GM19099 (cell line): ENCODE measurements around the gene KCNJ3.

Experiments
- POLR2A ChIP-seq: IDR thresholded peaks from 3 replicates; pipeline ENCODE4 v1.6.1; 2011; ENCODE audit warnings: low read depth; ENCODE audit not compliant: insufficient read length; ENCODE audit errors: extremely low read depth

Gene KCNJ3

GRCh38 chr2:154698296-154698720 is at the start of gene KCNJ3:
KCNJ3 (plus strand) TSS chr2:154698695; CDS start chr2:154698776, 81 bp downstream.
- no peak for TF ChIP-seq POLR2A

- no peak for TF ChIP-seq POLR2A
Observed at GRCh38 chr2:154655499-154655898, 43.0 kb upstream of the KCNJ3 start.

- no peak for TF ChIP-seq POLR2A
Observed at GRCh38 chr2:154658854-154659253, 39.6 kb upstream of the KCNJ3 start.

- no peak for TF ChIP-seq POLR2A
Observed at GRCh38 chr2:154664248-154664647, 34.2 kb upstream of the KCNJ3 start.

GRCh38 chr2:154670083-154670482 is 28.4 kb upstream of the KCNJ3 start:
- no peak for TF ChIP-seq POLR2A

GRCh38 chr2:154673694-154674093 is 24.8 kb upstream of the KCNJ3 start:
- TF ChIP-seq POLR2A: no peak

- TF ChIP-seq POLR2A: no peak
Observed at GRCh38 chr2:154677401-154677800, 21.1 kb upstream of the KCNJ3 start.

GRCh38 chr2:154681741-154682140 is 16.8 kb upstream of the KCNJ3 start:
- TF ChIP-seq POLR2A: no peak

- TF ChIP-seq POLR2A: no peak
Observed at GRCh38 chr2:154686162-154686561, 12.3 kb upstream of the KCNJ3 start.

GRCh38 chr2:154688373-154688772 is 10.1 kb upstream of the KCNJ3 start:
- TF ChIP-seq POLR2A: no peak

- TF ChIP-seq POLR2A: no peak
Observed at GRCh38 chr2:154689158-154689557, 9.3 kb upstream of the KCNJ3 start.

- TF ChIP-seq POLR2A: no peak
Observed at GRCh38 chr2:154692927-154693326, 5.6 kb upstream of the KCNJ3 start.

- no peak for TF ChIP-seq POLR2A
Observed at GRCh38 chr2:154693741-154694340, 4.7 kb upstream of the KCNJ3 start.

GRCh38 chr2:154694881-154695280 is 3.6 kb upstream of the KCNJ3 start:
- no peak for TF ChIP-seq POLR2A

- no peak for TF ChIP-seq POLR2A
Observed at GRCh38 chr2:154696369-154696768, 2.1 kb upstream of the KCNJ3 start.

GRCh38 chr2:154696810-154697417 is 1.6 kb upstream of the KCNJ3 start:
- no peak for TF ChIP-seq POLR2A
